ENCODE measurements around the gene ARHGAP6. TPM values are rescaled to one million over a fixed set of nuclear protein-coding genes. Genes with fewer than 3 reads are reported as not detected.

Gene ARHGAP6
- polyA plus RNA-seq, 3 donors, result 1.2 to 7.8 (median 4.6) TPM

GRCh38 chrX:11099465-11099864 lies 566.3 kb downstream of the ARHGAP6 start:
- no peak overlapping the region for H3K27ac ChIP-seq (ENCODE audit: low read depth, low read length)

DNA sequence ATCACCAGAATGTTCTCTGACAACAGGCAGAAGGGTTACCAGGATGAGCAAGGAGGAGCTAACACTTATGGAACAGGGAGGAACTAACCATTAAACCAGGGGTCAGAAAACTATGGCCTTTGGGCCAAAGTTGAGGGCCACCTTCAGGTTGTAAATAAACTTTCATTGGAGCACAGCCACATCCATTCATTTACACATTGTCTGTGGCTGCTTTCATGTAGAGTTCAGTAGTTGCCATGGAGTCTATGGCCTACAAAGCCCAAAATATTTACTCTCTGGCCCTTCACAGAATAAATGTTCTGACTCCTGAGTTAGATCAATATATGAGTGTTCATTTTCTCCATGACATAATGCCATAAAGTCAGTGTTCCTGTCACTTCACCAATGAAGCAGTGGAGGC lies 567.8 kb downstream of the ARHGAP6 start:
- H3K27ac ChIP-seq (ENCODE audit: low read depth, low read length), result no peak overlapping the region

GRCh38 chrX:11089802-11090201 lies 575.9 kb downstream of the ARHGAP6 start:
- no peak overlapping the region for H3K27ac ChIP-seq (ENCODE audit: low read depth, low read length)
- WGBS, 3 donors, result 87 to 100% (median 97%) methylated on average over 1 of the region's 1 CpG

Other genes with a start within 250 kb of the ARHGAP6 start
- 10 to 100 TPM in 2 of 3 donors, 1 to 10 TPM in 1; 8.5 to 38.6 (median 16.7) TPM for gene MSL3, start 92.3 kb upstream of the ARHGAP6 start, polyA plus RNA-seq